RWPE1 (cell line): ENCODE results near the gene ZNF524.

Experiments
- CTCF ChIA-PET: fragments of 350-600 bp; sonication (Branson Sonifier 250); formaldehyde crosslinking; extraction: SDS; loops from one replicate; lab custom pipeline; 2021; lab: Yijun Ruan, JAX
- POLR2A ChIA-PET: fragments of 400-600 bp; formaldehyde crosslinking; extraction: SDS; loops from one replicate; lab custom pipeline; 2020; ENCODE audit warnings: antibody characterized with exemption; ENCODE audit not compliant: low non-redundant PET; lab: Yijun Ruan, JAX
- DNase-seq: peaks from one replicate; pipeline ENCODE4 v3.0.0; 2012; ENCODE audit warnings: low spot score
- H3K27ac ChIP-seq: fragments of 450-650 bp; 2 replicates; pipeline ENCODE4 v1.5.1; 2017
- CTCF ChIP-seq: fragments of 450-650 bp; conservative IDR thresholded peaks from 2 replicates; pipeline ENCODE4 v1.5.1; 2017; ENCODE audit warnings: low read depth, mild to moderate bottlenecking

ZNF524 gene

DNA sequence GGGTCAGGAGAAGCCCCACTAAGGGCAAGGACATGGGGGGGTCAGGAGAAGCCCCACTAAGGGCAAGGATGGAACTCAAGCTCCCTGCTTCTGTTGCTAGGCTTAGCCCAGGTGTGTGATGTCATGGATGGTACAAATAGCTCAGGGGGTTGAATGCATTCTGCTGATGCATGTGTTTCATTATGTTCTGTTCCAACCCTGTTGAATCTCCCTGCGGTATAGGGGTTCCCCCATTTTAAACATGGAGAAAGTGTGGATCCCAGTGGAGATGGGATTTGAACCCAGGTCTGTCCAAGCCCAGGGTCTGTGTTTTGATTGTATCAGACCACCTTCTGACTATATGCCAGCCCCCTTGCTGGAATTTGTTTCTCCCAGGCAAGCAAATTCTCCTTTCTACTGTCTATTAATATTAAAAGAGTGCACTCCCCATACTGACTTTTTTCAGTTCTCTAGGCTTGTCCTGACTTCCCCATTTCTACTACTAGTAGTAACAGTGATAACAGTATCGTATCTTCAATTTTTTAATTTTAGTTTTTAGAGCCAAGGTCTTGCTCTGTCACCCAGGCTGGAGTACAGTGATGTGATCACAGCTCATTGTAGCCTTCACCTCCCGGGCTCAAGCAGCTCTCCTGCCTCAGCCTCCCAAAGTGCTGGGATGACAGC, 12.0 kb downstream of the ZNF524 start:
- peak overlapping the region; percentile 27 for H3K27ac ChIP-seq
- ChIA-PET CTCF (interaction anchor here (0.8 kb wide), 1 partner anchor 20 kb away, joined by 5 read pairs; no protein-coding TSS in a partner anchor), POLR2A (interaction anchor here (0.7 kb wide), 1 partner anchor 12 kb away, joined by 3 read pairs; the partner anchor contains the start of gene ZNF784)
- no peak for DNase-seq
- TF ChIP-seq CTCF: no peak

GRCh38 chr19:55613396-55613795, 13.3 kb downstream of the ZNF524 start:
- H3K27ac ChIP-seq: peak overlapping the region; percentile 27; the same call in 1 of the 2 replicates
- no peak for DNase-seq
- ChIA-PET CTCF (interaction anchor here (0.7 kb wide), 1 partner anchor 102 kb away, joined by 4 read pairs; no protein-coding TSS in a partner anchor), POLR2A (no interaction called here)
- TF ChIP-seq CTCF: no peak

DNA sequence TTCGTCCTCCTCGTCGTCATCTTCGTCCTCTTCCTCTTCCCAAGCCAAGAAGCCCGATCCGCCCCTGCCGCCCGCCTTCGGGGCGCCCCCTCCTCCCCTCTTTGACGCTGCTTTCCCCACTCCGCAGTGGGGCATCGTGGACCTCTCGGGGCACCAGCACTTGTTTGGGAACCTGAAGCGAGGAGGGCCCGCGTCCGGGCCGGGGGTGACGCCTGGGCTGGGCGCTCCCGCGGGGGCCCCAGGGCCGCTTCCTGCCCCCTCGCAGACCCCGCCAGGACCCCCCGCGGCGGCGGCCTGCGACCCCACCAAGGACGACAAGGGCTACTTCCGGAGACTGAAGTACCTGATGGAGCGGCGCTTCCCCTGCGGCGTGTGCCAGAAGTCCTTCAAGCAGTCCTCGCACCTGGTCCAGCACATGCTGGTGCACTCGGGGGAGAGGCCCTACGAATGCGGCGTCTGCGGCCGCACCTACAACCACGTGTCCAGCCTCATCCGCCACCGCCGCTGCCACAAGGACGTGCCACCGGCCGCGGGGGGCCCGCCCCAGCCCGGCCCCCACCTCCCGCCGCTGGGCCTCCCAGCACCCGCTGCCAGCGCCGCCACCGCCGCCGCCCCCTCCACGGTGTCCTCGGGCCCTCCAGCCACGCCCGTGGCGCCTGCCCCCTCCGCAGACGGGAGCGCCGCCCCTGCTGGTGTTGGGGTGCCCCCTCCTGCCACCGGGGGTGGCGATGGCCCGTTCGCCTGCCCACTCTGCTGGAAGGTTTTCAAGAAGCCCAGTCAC, 14.0 kb downstream of the ZNF524 start:
- ChIA-PET POLR2A (no interaction called here), CTCF (no interaction called here)
- H3K27ac ChIP-seq: no peak overlapping the region
- no peak for DNase-seq
- no peak for TF ChIP-seq CTCF

GRCh38 chr19:55614711-55615542, 14.8 kb downstream of the ZNF524 start:
- CTCF ChIA-PET: no interaction called here
- TF ChIP-seq CTCF: no peak
- no peak overlapping the region for H3K27ac ChIP-seq
- no peak for DNase-seq
- POLR2A ChIA-PET: no interaction called here

GRCh38 chr19:55615543-55616394, 15.7 kb downstream of the ZNF524 start:
- CTCF ChIA-PET: no interaction called here
- POLR2A ChIA-PET: no interaction called here
- DNase-seq: no peak
- no peak overlapping the region for H3K27ac ChIP-seq
- TF ChIP-seq CTCF: no peak
